Endodermal cell (in vitro differentiated cells): ENCODE results near the gene GEMIN4. TPM values are rescaled to one million over a fixed set of nuclear protein-coding genes. Genes with fewer than 3 reads are reported as not detected.

ENCODE experiments used
- DNase-seq: peaks from one replicate; pipeline ENCODE4 v3.0.0-alpha.2; 2017
- H3K27ac ChIP-seq: 2 replicates; pipeline ENCODE4 v1.5.1; 2013; ENCODE audit warnings: mild to moderate bottlenecking, low read depth, low read length, moderate library complexity
- H3K27me3 ChIP-seq: 2 replicates; pipeline ENCODE4 v1.6.1; 2013; ENCODE audit warnings: mild to moderate bottlenecking, low read length, moderate library complexity; ENCODE audit not compliant: insufficient read depth, control insufficient read depth, poor library complexity, severe bottlenecking
- H3K36me3 ChIP-seq: 2 replicates; pipeline ENCODE4 v1.7.0; 2013; ENCODE audit warnings: mild to moderate bottlenecking, low read length, moderate library complexity; ENCODE audit not compliant: control insufficient read depth, insufficient read depth
- H3K4me1 ChIP-seq: one replicate; pipeline ENCODE4 v1.7.0; 2013; ENCODE audit warnings: low read length; ENCODE audit not compliant: control insufficient read depth, insufficient read depth
- H3K4me3 ChIP-seq: 2 replicates; pipeline ENCODE4 v1.5.1; 2013; ENCODE audit warnings: mild to moderate bottlenecking, low read length, moderate library complexity
- H3K9ac ChIP-seq: 2 replicates; pipeline ENCODE4 v1.6.1; 2013; ENCODE audit warnings: mild to moderate bottlenecking, low read length, moderate library complexity; ENCODE audit not compliant: poor library complexity, severe bottlenecking; ENCODE audit errors: extremely low read depth
- H3K9me3 ChIP-seq: 2 replicates; pipeline ENCODE4 v1.6.1; 2013; ENCODE audit warnings: mild to moderate bottlenecking, low read length, moderate library complexity; ENCODE audit not compliant: control insufficient read depth
- H3K27ac Mint-ChIP-seq: 2 replicates; pipeline ENCODE4 v1.8.0; 2020; ENCODE audit warnings: mixed read lengths
- H3K27me3 Mint-ChIP-seq: 2 replicates; pipeline ENCODE4 v1.8.0; 2021; ENCODE audit warnings: mild to moderate bottlenecking, mixed read lengths; ENCODE audit not compliant: insufficient read depth
- H3K36me3 Mint-ChIP-seq: 2 replicates; pipeline ENCODE4 v1.8.0; 2020; ENCODE audit warnings: low read depth, mixed read lengths
- H3K4me1 Mint-ChIP-seq: 2 replicates; pipeline ENCODE4 v1.8.0; 2020; ENCODE audit warnings: mixed read lengths
- H3K4me3 Mint-ChIP-seq: 2 replicates; pipeline ENCODE4 v1.8.0; 2020; ENCODE audit warnings: mild to moderate bottlenecking, moderate library complexity, mixed read lengths
- H3K9me3 Mint-ChIP-seq: 2 replicates; pipeline ENCODE4 v1.8.0; 2020; ENCODE audit warnings: mild to moderate bottlenecking, mixed read lengths
- CTCF ChIP-seq: fragments of 200-600 bp; sonication (generic); conservative IDR thresholded peaks from 2 replicates; pipeline ENCODE4 v1.5.0; 2021; ENCODE audit warnings: antibody characterized with exemption, mild to moderate bottlenecking
- WGBS, 2 experiments: methylation state at CpG; one replicate each; pipeline versions ENCODE4 v1.1.5 to v1.1.7; 2013; ENCODE audit warnings: missing lambda C conversion rate in 2 of 2, mixed read lengths in 1 of 2; ENCODE audit not compliant: insufficient coverage in 1 of 2, insufficient read length in 1 of 2; 5-methylcytosine and 5-hydroxymethylcytosine counted together
- total RNA-seq, 2 donors: library from RNA; stranded (reverse); fragmentation: NEBNext Ultra II Directional in 1 of 2; extraction: Animal tissue kit (Norgen Biotek cat#: 25700) in 1 of 2; gene quantifications; 2 replicates in 1 of 2; 3 replicates in 1 of 2; pipeline ENCODE4 v1.2.1, GENCODE V29; 2021

The GEMIN4 gene
- total RNA-seq, 2 donors from 2014 or later, result 30.3 to 36.2 TPM

- no peak overlapping the region for H3K4me3 Mint-ChIP-seq
- H3K36me3 Mint-ChIP-seq, result peaks cover 78% of the 10 kb centered on the region
Observed at GRCh38 chr17:746181-746580, 5.9 kb downstream of the GEMIN4 start.

GRCh38 chr17:745406-745805 is 6.7 kb downstream of the GEMIN4 start:
- TF ChIP-seq CTCF, result no peak
- WGBS, 2 experiments, result 93 to 99% methylated on average over 10 to 11 of the region's 11 CpGs
- no peaks in the 10 kb centered on the region for H3K27me3 Mint-ChIP-seq
- Histone ChIP-seq H3K9ac (no peak overlapping the region), H3K4me3 (no peak overlapping the region), H3K4me1 (no peaks in the 10 kb centered on the region), H3K36me3 (peaks cover 93% of the 10 kb centered on the region), H3K9me3 (peaks cover 11% of the 10 kb centered on the region), H3K27me3 (no peaks in the 10 kb centered on the region), H3K27ac (no peak overlapping the region)
- H3K4me1 Mint-ChIP-seq, result no peaks in the 10 kb centered on the region
- no peak overlapping the region for H3K4me3 Mint-ChIP-seq
- peaks cover 84% of the 10 kb centered on the region for H3K36me3 Mint-ChIP-seq
- H3K27ac Mint-ChIP-seq, result no peak overlapping the region
- DNase-seq, result no peak
- peaks cover 7% of the 10 kb centered on the region for H3K9me3 Mint-ChIP-seq

More at GRCh38 chr17:746181-746580, 5.9 kb downstream of the GEMIN4 start:
- Mint-ChIP-seq H3K9me3 (peaks cover 7% of the 10 kb centered on the region), H3K4me1 (peaks cover 4% of the 10 kb centered on the region), H3K27ac (no peak overlapping the region), H3K27me3 (no peaks in the 10 kb centered on the region)
- no peak for TF ChIP-seq CTCF
- Histone ChIP-seq H3K4me1 (no peaks in the 10 kb centered on the region), H3K36me3 (peaks cover 86% of the 10 kb centered on the region), H3K9ac (no peak overlapping the region), H3K4me3 (no peak overlapping the region), H3K27ac (no peak overlapping the region), H3K9me3 (peaks cover 13% of the 10 kb centered on the region), H3K27me3 (no peaks in the 10 kb centered on the region)
- 92 to 94% methylated on average over 9 of the region's 9 CpGs for WGBS, 2 experiments
- DNase-seq, result no peak

GRCh38 chr17:744937-745336 is 7.1 kb downstream of the GEMIN4 start:
- Mint-ChIP-seq H3K4me3 (no peak overlapping the region), H3K9me3 (peaks cover 7% of the 10 kb centered on the region), H3K27me3 (no peaks in the 10 kb centered on the region), H3K27ac (no peak overlapping the region), H3K36me3 (peaks cover 84% of the 10 kb centered on the region), H3K4me1 (no peaks in the 10 kb centered on the region)
- peaks cover 89% of the 10 kb centered on the region for H3K36me3 ChIP-seq
- 72 to 85% methylated on average over 6 to 9 of the region's 9 CpGs for WGBS, 2 experiments
- no peak for TF ChIP-seq CTCF
- H3K9ac ChIP-seq, result no peak overlapping the region
- no peaks in the 10 kb centered on the region for H3K4me1 ChIP-seq
- DNase-seq, result no peak
- peaks cover 6% of the 10 kb centered on the region for H3K9me3 ChIP-seq
- H3K27me3 ChIP-seq, result no peaks in the 10 kb centered on the region
- H3K4me3 ChIP-seq, result no peak overlapping the region
- H3K27ac ChIP-seq, result no peak overlapping the region
